ENCODE measurements around the gene ETV4.
A peak's percentile ranks its signal among the peaks of the same experiment; 100 is the strongest.

Gene ETV4

GRCh38 chr17:43546319-43547188 lies at the start of gene ETV4:
TSS of gene ETV4 (minus strand) at chr17:43546340. CDS start at chr17:43545617, 723 bp downstream.
- DNase-seq (ENCODE audit: low read depth): peak; percentile 93

GRCh38 chr17:43595466-43595865 lies 49.3 kb upstream of the ETV4 start:
- no peak for DNase-seq (ENCODE audit: low read depth)

- DNase-seq (ENCODE audit: low read depth): no peak
Measured at GRCh38 chr17:43591779-43592562, 45.8 kb upstream of the ETV4 start.

- no peak for DNase-seq (ENCODE audit: low read depth)
Measured at GRCh38 chr17:43591001-43591400, 44.9 kb upstream of the ETV4 start.

DNA sequence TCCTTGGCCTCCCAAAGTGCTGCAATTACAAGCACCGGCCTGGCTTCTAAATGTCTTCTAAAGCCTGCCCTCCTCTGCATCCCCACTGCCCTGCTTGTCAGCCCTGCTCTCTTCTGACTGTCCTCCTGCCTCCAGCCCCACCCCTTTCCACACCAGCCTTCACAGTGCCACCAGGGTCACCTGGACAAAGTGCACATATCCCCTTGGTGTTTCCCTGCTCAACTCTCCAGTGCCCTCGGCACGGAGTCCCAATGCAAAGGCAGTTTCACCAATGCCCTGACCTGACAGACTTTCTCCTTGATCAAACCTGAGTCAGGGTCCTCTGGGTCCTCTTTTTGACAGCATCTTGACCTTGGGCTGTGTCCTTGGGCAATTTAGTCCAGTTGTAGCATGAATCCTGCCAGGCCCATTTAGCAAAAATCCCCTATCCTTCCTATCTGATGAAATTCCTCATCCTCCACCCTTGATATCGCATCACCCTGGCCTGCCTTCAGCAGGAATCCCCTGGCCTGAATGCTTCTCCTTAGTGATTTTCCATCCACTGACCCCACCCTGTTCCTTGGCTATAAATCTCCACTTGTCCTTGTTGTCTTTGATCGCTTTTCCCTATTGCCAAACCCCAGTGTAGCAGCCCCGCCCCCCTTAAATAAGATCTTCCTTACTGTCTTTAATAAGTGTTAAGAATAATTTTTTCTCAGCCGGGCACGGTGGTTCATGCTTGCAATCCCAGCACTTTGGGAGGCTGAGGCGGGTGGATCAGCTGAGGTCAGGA lies 42.7 kb upstream of the ETV4 start:
- DNase-seq (ENCODE audit: low read depth): no peak

DNA sequence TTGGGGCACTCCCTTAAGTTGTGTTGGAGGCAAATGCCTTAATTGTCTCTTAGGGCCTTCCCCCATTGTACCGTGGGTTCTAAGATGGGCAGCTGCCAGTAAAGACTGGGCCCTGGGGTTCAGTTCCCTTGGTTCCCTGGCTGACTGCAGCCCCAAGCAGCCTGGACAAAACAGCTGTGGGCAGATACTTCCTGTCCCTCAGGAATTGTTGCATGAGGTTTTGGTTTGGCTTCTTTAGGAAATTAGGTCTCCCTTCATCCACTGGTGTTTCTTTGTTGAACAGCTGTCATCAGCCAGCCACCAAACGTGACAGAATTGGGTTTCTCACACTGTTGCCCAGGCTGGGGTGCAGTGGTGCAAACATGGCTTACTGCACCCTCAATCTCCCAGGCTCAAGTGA lies 42.0 kb upstream of the ETV4 start:
- DNase-seq (ENCODE audit: low read depth): no peak

DNA sequence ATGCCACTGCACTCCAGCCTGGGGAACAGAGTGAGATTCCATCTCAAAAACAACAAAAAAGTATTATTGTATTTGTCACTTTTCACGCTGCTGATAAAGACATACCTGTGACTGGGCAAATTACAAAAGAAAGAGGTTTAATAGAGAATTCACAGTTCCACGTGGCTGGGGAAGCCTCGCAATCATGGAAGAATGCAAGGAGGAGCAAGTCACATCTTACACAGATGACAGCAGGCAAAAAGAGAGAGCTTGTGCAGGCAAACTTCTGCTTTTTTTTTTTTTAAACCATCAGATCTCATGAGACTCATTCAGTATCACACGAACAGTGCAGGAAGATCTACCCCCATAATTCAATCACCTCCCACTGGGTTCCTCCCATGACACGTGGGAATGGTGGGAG lies 41.5 kb upstream of the ETV4 start:
- DNase-seq (ENCODE audit: low read depth): no peak

GRCh38 chr17:43584666-43585102 lies 38.5 kb upstream of the ETV4 start:
- DNase-seq (ENCODE audit: low read depth): no peak

- DNase-seq (ENCODE audit: low read depth): no peak
Measured at GRCh38 chr17:43583332-43583731, 37.2 kb upstream of the ETV4 start.

- DNase-seq (ENCODE audit: low read depth): no peak
Measured at GRCh38 chr17:43581613-43582012, 35.5 kb upstream of the ETV4 start.

DNA sequence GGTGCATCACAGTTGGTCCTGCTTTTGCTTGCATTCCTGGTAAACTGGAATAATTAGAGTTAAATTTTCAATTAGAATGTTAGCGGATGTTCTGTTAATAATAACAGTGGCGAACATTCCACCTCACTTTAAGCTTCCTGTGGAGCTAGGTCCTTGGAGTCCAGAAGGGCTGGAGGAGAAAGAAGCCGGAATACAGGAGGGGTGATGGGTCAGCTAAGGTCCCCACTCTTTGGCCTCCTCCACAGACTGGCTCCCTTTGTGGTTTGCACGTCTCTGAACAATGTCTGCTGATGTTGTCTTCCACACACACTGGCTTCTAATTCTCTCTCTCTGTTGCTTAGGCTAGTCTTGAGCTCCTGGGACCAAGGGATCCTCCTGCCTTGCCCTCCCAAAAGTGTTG lies 35.0 kb upstream of the ETV4 start:
- no peak for DNase-seq (ENCODE audit: low read depth)

DNA sequence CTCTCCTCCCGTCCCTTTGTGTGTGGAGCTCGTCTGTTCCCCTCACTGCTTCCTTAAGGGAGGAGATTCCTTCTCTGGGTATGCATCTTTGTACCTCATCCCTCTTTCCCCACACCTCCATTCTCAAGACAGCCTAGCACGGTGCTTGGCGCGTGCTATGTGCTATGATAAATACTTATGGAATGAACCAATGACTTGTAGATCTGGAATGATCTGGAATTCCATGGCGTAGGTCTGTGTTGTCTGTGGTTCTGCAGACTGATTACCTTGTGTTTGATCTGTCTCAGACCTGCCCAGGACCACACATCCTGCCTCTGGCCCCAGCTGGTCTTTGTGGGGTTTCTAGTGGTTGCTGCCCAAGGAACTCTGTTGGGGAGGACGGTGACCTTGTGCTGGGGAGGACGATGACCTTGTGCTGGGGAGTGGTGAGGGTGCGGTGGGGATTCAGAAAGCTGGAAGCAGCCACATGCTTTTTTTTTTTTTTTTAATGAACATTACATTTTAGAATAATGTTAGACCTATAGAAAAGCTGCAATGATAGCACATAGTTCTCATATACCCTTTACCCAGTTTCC lies 33.5 kb upstream of the ETV4 start:
- DNase-seq (ENCODE audit: low read depth): no peak

- DNase-seq (ENCODE audit: low read depth): no peak
Measured at GRCh38 chr17:43578699-43579565, 32.8 kb upstream of the ETV4 start.

DNA sequence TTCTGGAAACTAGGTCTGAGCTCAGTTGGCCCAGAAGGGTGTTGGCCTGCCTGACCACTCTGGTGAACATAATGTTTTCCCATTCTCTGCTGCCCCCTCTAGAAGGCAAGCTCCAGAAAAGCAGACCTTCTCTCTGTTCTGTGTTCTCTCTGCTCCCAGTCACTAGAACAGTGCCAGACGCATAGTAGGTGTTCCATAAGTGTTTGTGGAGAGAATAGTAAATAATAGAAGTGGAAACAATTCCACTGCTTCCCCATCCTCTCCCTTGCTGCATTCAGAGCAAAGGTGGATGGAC lies 32.2 kb upstream of the ETV4 start:
- DNase-seq (ENCODE audit: low read depth): no peak

GRCh38 chr17:43577664-43578403 lies 31.7 kb upstream of the ETV4 start:
- no peak for DNase-seq (ENCODE audit: low read depth)

GRCh38 chr17:43576563-43577229 lies 30.6 kb upstream of the ETV4 start:
- peak; percentile 54 for DNase-seq (ENCODE audit: low read depth)

GRCh38 chr17:43574896-43575525 lies 28.9 kb upstream of the ETV4 start:
- DNase-seq (ENCODE audit: low read depth): no peak

DNA sequence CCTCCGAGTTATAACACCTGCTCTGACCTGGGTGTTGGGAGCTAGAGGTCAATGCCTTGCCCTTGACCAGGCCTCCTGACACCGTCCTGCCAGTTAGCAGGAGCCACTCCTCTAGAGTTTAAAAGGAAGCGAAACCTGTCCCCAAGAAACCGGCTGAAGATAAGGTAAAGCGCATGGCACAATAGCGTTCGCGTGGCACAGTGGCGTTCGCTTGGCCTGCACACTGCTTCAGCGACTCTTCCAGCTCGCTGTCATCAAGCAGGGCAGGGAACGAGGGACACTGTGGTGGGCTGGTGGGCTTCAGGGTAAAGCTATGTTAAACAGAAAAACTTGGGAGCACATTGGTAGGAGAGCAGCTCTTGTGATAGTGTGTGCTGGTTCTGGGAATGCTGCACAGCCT lies 28.2 kb upstream of the ETV4 start:
- DNase-seq (ENCODE audit: low read depth): no peak

GRCh38 chr17:43573579-43574321 lies 27.6 kb upstream of the ETV4 start:
- no peak for DNase-seq (ENCODE audit: low read depth)
